Endothelial cell of umbilical vein (primary cell): ENCODE measurements around the gene DCAF4. TPM values are rescaled to one million over a fixed set of nuclear protein-coding genes. Genes with fewer than 3 reads are reported as not detected.

Source experiments
- BruUV-seq: library from RNA; stranded (reverse); fragments of 400-500 nt; replicated peaks from 2 replicates; lab custom pipeline; 2021; lab: Mats Ljungman, UMichigan
- CTCF ChIA-PET: fragments of 300-600, 350-600 bp; sonication (Branson Sonifier 250); formaldehyde crosslinking; loops from one replicate; lab custom pipeline; 2021; ENCODE audit warnings: antibody characterized with exemption, inconsistent platforms; lab: Charles Lee
- POLR2A ChIA-PET: fragments of 300-600, 350-600 bp; sonication (Branson Sonifier 250); formaldehyde crosslinking; loops from one replicate; lab custom pipeline; 2021; ENCODE audit warnings: antibody characterized with exemption, inconsistent platforms; lab: Charles Lee
- DNase-seq: peaks from one replicate; pipeline ENCODE4 v3.0.0-alpha.2; 2011; ENCODE audit warnings: low read depth, low spot score
- FAIRE-seq: peaks from 2 replicates; lab custom pipeline; 2011; peaks lifted over from hg19 to GRCh38; lab: Jason Lieb, UNC
- H2AFZ ChIP-seq: 2 replicates; pipeline ENCODE4 v1.6.0; 2012; ENCODE audit warnings: low read depth, low read length, control low read depth, inconsistent platforms
- H3K27ac ChIP-seq: 2 replicates; pipeline ENCODE4 v1.5.1; 2011; ENCODE audit warnings: low read depth, mild to moderate bottlenecking, control low read depth, low read length, moderate library complexity; ENCODE audit not compliant: insufficient read depth
- H3K27me3 ChIP-seq, 2 experiments: 2 replicates each; pipeline versions ENCODE4 v1.6.0 to v1.6.1; 2011; ENCODE audit warnings: low read length in 2 of 2, mixed read lengths in 1 of 2; ENCODE audit not compliant: control insufficient read depth in 2 of 2, insufficient read depth in 2 of 2
- H3K36me3 ChIP-seq, 2 experiments: 2 replicates in 1 of 2; 3 replicates in 1 of 2; pipeline ENCODE4 v1.5.1; 2011; ENCODE audit warnings: low read length in 2 of 2, mild to moderate bottlenecking in 1 of 2, moderate library complexity in 1 of 2; ENCODE audit not compliant: control insufficient read depth in 2 of 2, insufficient read depth in 2 of 2; ENCODE audit errors: extremely low read depth in 1 of 2
- H3K4me1 ChIP-seq: 3 replicates; pipeline ENCODE4 v1.5.1; 2011; ENCODE audit warnings: mild to moderate bottlenecking, low read length; ENCODE audit not compliant: control insufficient read depth, insufficient read depth; ENCODE audit errors: extremely low read depth
- H3K4me2 ChIP-seq: 2 replicates; pipeline ENCODE4 v1.6.1; 2011; ENCODE audit warnings: low read length, control low read depth, mixed read lengths; ENCODE audit not compliant: insufficient read depth
- H3K4me3 ChIP-seq, 3 experiments: fragments of 200-600 bp in 1 of 3; sonication (generic), shearing (Covaris generic) in 1 of 3; replicated peaks in 1 of 3; 2 replicates each; pipeline ENCODE4 v1.5.1; 2011 to 2016; ENCODE audit warnings: control low read depth in 3 of 3, low read length in 3 of 3, mild to moderate bottlenecking in 2 of 3, inconsistent platforms in 1 of 3, low read depth in 1 of 3, moderate library complexity in 1 of 3; ENCODE audit not compliant: insufficient read depth in 1 of 3
- H3K79me2 ChIP-seq: 2 replicates; pipeline ENCODE4 v1.6.0; 2012; ENCODE audit warnings: low read length, inconsistent platforms; ENCODE audit not compliant: control insufficient read depth, insufficient read depth
- H3K9ac ChIP-seq: replicated peaks from 2 replicates; pipeline ENCODE3; 2011; ENCODE audit warnings: low read length, control low read depth; ENCODE audit not compliant: insufficient read depth; ENCODE audit errors: extremely low read depth
- H3K9me1 ChIP-seq: replicated peaks from 3 replicates; pipeline ENCODE4 v1.6.0; 2011; ENCODE audit warnings: mild to moderate bottlenecking, low read length; ENCODE audit not compliant: control insufficient read depth, insufficient read depth; ENCODE audit errors: extremely low read depth
- H3K9me3 ChIP-seq: replicated peaks from 2 replicates; pipeline ENCODE4 v1.5.1; 2012; ENCODE audit warnings: low read length, inconsistent platforms; ENCODE audit not compliant: control insufficient read depth, insufficient read depth
- H4K20me1 ChIP-seq: replicated peaks from 2 replicates; pipeline ENCODE3; 2011; ENCODE audit warnings: mild to moderate bottlenecking, low read length; ENCODE audit not compliant: control insufficient read depth, insufficient read depth; ENCODE audit errors: extremely low read depth
- EZH2 ChIP-seq: IDR thresholded peaks from 2 replicates; pipeline ENCODE4 v1.6.1; 2012; ENCODE audit warnings: borderline replicate concordance, low read depth, mild to moderate bottlenecking, moderate library complexity, low read length, inconsistent platforms; ENCODE audit not compliant: severe bottlenecking
- GATA2 ChIP-seq: IDR thresholded peaks from 2 replicates; pipeline ENCODE4 v1.7.0; 2011; ENCODE audit warnings: low read depth, mild to moderate bottlenecking, moderate library complexity, mixed read lengths, low read length; ENCODE audit not compliant: insufficient read length, insufficient read depth
- dilution Hi-C: fragments of 300-500 bp; cut with MboI; formaldehyde crosslinking; loops from one replicate; pipeline ENCODE4 v1.15.0; 2019; ENCODE audit warnings: low sequenced_read_pairs; ENCODE audit not compliant: extremely low pct_ligation_motif_present
- intact Hi-C: fragments of 100-400 bp; cut with micrococcal nuclease; formaldehyde crosslinking; loops from one replicate; pipeline ENCODE4 v1.10.0; 2022
- polyA plus RNA-seq, 4 experiments: library from polyadenylated mRNA; depleted of rRNA in 3 of 4; stranded (reverse) in 3 of 4; unstranded in 1 of 4; fragments of >200 nt; gene quantifications; 2 replicates each; pipeline versions ENCODE4 v1.2.1 to v1.2.3, GENCODE V29; 2011 to 2012; ENCODE audit warnings: missing spikeins in 1 of 4
- total RNA-seq: library from RNA; stranded (reverse); gene quantifications from 2 replicates; pipeline ENCODE4 v1.2.3, GENCODE V29; 2021
- TF ChIP-seq, protein P1 (sequence below): IDR thresholded peaks from 2 replicates; pipeline ENCODE4 v1.6.1; 2011; ENCODE audit not compliant: insufficient read depth, insufficient read length
- TF ChIP-seq, protein P2 (sequence below), 2 donors: IDR thresholded peaks; 1 replicate in 1 of 2; 2 replicates in 1 of 2; pipeline ENCODE4 v1.5.1; 2011; ENCODE audit warnings: low read length in 2 of 2, mild to moderate bottlenecking in 2 of 2, moderate library complexity in 2 of 2, control low read depth in 1 of 2, inconsistent platforms in 1 of 2, low read depth in 1 of 2; ENCODE audit not compliant: insufficient read depth in 1 of 2; ENCODE audit errors: extremely low read depth in 1 of 2

DCAF4 gene
- total and polyA plus RNA-seq, 2 donors (not counting 3 experiments of a cell fraction or from before 2014, with no cell fraction given) = 8.6 to 15.8 TPM

GRCh38 chr14:72916174-72916573 is 10.1 kb upstream of the DCAF4 start:
- Histone ChIP-seq H3K9ac (no peak overlapping the region), H3K4me3 (no peak overlapping the region), H4K20me1 (no peaks in the 10 kb centered on the region), H3K9me3 (no peaks in the 10 kb centered on the region), H3K27me3 (peaks cover 30 to 46% of the 10 kb centered on the region in 2 experiments), H3K27ac (no peak overlapping the region), H3K36me3 (no peaks in the 10 kb centered on the region), H2AFZ (no peak overlapping the region), H3K9me1 (no peaks in the 10 kb centered on the region), H3K4me2 (no peak overlapping the region), H3K4me1 (no peaks in the 10 kb centered on the region), H3K79me2 (no peaks in the 10 kb centered on the region)
- TF ChIP-seq, protein P1, sequence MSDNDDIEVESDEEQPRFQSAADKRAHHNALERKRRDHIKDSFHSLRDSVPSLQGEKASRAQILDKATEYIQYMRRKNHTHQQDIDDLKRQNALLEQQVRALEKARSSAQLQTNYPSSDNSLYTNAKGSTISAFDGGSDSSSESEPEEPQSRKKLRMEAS = no peak
- dilution Hi-C loops (no loop called here), intact Hi-C loops (no loop called here)
- ChIA-PET CTCF (interaction anchor here (0.5 to 2.1 kb wide), 6 partner anchors 8 to 404 kb away, joined by 3 to 10 read pairs (median 4); no protein-coding TSS in a partner anchor), POLR2A (no interaction called here)
- BruUV-seq = no TSS peak
- DNase-seq (no peak), FAIRE-seq (no peak)

DNA sequence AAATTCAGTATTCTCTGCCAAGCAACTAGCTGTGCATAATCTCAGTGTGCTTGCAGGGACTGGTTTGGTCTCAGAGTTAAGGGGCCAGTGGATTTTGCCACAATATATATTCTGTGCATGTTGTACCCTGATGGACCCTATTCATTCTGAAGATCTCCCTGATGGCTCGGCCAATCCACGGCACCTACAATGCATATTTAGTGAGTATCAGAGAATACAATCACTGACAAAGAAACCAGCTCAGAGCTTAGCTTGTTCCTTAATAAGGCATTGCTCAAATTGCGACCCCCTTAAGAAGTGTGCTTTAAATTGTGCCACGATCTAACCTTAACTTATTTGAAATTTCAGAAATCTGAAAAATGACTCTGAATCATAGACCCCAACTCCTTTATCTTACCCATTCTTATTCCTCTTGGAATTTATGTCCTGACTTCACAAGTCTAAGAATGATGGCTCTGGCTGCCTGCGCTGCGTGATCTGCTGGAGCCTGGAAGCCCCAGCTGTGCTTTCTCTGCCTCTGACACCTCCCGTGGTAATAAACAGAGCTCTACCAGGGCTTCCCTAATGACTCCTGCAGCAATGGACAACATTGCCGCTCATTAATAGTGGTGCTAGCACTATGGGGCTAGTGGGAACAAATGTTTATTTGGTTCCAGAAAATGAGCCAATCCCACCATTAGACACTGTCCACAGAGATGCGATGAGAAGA is 9.0 kb upstream of the DCAF4 start:
- no peak overlapping the region for H3K4me2 ChIP-seq
- dilution Hi-C loops = no loop called here

More for the DNA sequence above, 9.0 kb upstream of the DCAF4 start:
- TF ChIP-seq, protein P2, sequence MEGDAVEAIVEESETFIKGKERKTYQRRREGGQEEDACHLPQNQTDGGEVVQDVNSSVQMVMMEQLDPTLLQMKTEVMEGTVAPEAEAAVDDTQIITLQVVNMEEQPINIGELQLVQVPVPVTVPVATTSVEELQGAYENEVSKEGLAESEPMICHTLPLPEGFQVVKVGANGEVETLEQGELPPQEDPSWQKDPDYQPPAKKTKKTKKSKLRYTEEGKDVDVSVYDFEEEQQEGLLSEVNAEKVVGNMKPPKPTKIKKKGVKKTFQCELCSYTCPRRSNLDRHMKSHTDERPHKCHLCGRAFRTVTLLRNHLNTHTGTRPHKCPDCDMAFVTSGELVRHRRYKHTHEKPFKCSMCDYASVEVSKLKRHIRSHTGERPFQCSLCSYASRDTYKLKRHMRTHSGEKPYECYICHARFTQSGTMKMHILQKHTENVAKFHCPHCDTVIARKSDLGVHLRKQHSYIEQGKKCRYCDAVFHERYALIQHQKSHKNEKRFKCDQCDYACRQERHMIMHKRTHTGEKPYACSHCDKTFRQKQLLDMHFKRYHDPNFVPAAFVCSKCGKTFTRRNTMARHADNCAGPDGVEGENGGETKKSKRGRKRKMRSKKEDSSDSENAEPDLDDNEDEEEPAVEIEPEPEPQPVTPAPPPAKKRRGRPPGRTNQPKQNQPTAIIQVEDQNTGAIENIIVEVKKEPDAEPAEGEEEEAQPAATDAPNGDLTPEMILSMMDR (IDR thresholded peaks at IDR 0.05; ENCODE audit: extremely low read depth in 1 of 2, insufficient read depth in 1 of 2, low read depth in 1 of 2, low read length in 2 of 2) = no peak
- TF ChIP-seq EZH2 (peak; percentile 31), GATA2 (no peak)
- TF ChIP-seq, protein P1 = no peak
- no peaks in the 10 kb centered on the region for H3K9me3 ChIP-seq
- ChIA-PET POLR2A (no interaction called here), CTCF (interaction anchor here (1.2 to 2.1 kb wide), 6 partner anchors 9 to 405 kb away, joined by 3 to 14 read pairs (median 4); no protein-coding TSS in a partner anchor)
- H3K27me3 ChIP-seq = peaks cover 30 to 47% of the 10 kb centered on the region in 2 experiments
- H3K27ac ChIP-seq = no peak overlapping the region
- no peaks in the 10 kb centered on the region for H3K9me1 ChIP-seq
- FAIRE-seq = no peak
- no peaks in the 10 kb centered on the region for H3K4me1 ChIP-seq
- no peak overlapping the region for H3K4me3 ChIP-seq
- H3K79me2 ChIP-seq = no peaks in the 10 kb centered on the region
- no peak for DNase-seq
- no peaks in the 10 kb centered on the region for H3K36me3 ChIP-seq
- H4K20me1 ChIP-seq = no peaks in the 10 kb centered on the region
- H2AFZ ChIP-seq = no peak overlapping the region
- H3K9ac ChIP-seq = no peak overlapping the region
- intact Hi-C loops = no loop called here
- no TSS peak for BruUV-seq
